ENCODE results near the gene MINDY2.

GRCh38 chr15:58755956-58756355 lies 15.1 kb upstream of the MINDY2 start:
- TF ChIP-seq CTCF (IDR thresholded peaks at IDR 0.05; ENCODE audit: insufficient read depth, low read depth, low read length) (no peak), EZH2 (IDR thresholded peaks at IDR 0.05; ENCODE audit: insufficient read depth, low read length) (no peak)

All from astrocyte (in vitro differentiated cells and primary cell).